HG02588 (cell line): ENCODE measurements around the gene SNF8.
A peak's percentile ranks its signal among the peaks of the same experiment; 100 is the strongest.

Experiments
- ATAC-seq: cut with Tn5 transposase; IDR thresholded peaks from one replicate; pipeline ENCODE4 v1.9.1; 2021; ENCODE audit warnings: mild to moderate bottlenecking, moderate library complexity; ENCODE audit not compliant: unreplicated experiment

The SNF8 gene

GRCh38 chr17:48930435-48930873 lies 14.2 kb downstream of the SNF8 start:
- ATAC-seq = no peak

GRCh38 chr17:48929812-48930165 lies 14.9 kb downstream of the SNF8 start:
- no peak for ATAC-seq

- no peak for ATAC-seq
Measured at GRCh38 chr17:48928876-48929811, 15.5 kb downstream of the SNF8 start.

GRCh38 chr17:48927978-48928745 lies 16.5 kb downstream of the SNF8 start:
- no peak for ATAC-seq

GRCh38 chr17:48925991-48926342 lies 18.7 kb downstream of the SNF8 start:
- no peak for ATAC-seq

- ATAC-seq = no peak
Measured at GRCh38 chr17:48925251-48925990, 19.2 kb downstream of the SNF8 start.

GRCh38 chr17:48915459-48916282 lies 29.0 kb downstream of the SNF8 start:
- ATAC-seq = peak; percentile 67

GRCh38 chr17:48912476-48912875 lies 32.2 kb downstream of the SNF8 start:
- ATAC-seq = no peak

- ATAC-seq = no peak
Measured at GRCh38 chr17:48910370-48910769, 34.3 kb downstream of the SNF8 start.

GRCh38 chr17:48909783-48910182 lies 34.9 kb downstream of the SNF8 start:
- no peak for ATAC-seq

GRCh38 chr17:48908853-48909394 lies 35.7 kb downstream of the SNF8 start:
- ATAC-seq = peak; percentile 32

- ATAC-seq = peak; percentile 75
Measured at GRCh38 chr17:48908047-48908843, 36.4 kb downstream of the SNF8 start, which contains the start of gene UBE2Z. TSS of gene UBE2Z (plus strand) at chr17:48908407. CDS start at chr17:48908504, 97 bp downstream.

GRCh38 chr17:48907713-48908046 lies 37.0 kb downstream of the SNF8 start:
- ATAC-seq = no peak

GRCh38 chr17:48905987-48906515 lies 38.6 kb downstream of the SNF8 start:
- ATAC-seq = no peak

GRCh38 chr17:48904428-48904827 lies 40.2 kb downstream of the SNF8 start:
- ATAC-seq = no peak

GRCh38 chr17:48903401-48903800 lies 41.2 kb downstream of the SNF8 start:
- no peak for ATAC-seq

- no peak for ATAC-seq
Measured at GRCh38 chr17:48901241-48901640, 43.4 kb downstream of the SNF8 start.

- no peak for ATAC-seq
Measured at GRCh38 chr17:48894886-48895285, 49.8 kb downstream of the SNF8 start.
